A549 treated with RU486 at 1 μM for 4 hours (cell line): ENCODE results near the gene DRAXIN. TPM values are rescaled to one million over a fixed set of nuclear protein-coding genes. Genes with fewer than 3 reads are reported as not detected.

Experiments
- total RNA-seq: library from RNA; stranded (reverse); fragments of 200-300 nt; extraction: Qiagen RNA extraction; gene quantifications from 5 replicates; pipeline ENCODE4 v1.2.3, GENCODE V29; 2022; ENCODE audit warnings: low read depth

Gene DRAXIN
- total RNA-seq = 0.07 to 0.10 TPM (median 0.08 TPM) in 5 replicates

DNA sequence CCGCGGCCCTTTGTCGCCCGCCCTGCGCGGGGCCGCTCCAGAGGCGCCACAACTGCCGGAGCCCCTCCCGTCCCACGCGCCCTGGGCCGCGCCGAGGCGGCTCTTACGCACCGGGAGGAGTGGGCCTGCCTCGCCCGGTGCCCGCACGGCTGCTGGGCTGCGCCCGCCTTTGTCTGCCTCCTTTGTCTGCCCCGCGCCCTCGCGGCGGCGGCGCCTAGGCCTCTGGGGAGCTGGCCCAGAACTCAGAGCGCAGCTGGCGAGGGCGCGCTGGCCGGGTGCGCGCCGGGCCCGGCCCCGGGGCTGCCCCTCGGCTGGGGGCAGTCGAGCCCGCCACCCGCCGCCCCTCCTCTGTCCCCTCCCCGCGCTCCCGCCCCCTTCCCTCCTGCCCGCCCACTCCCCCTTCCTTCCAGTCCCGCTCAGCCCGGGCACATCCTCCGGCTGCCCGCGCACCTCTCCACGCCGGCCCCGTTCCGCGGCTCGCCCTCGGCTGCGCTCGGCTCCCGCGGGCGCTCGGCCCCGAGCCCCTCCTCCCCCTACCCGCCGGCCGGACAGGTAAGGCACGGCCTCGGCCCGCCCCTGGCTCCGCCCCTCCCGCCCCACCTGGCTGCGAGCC is at the start of gene DRAXIN:
TSS of gene DRAXIN (plus strand) at position 409 of the 613 bp plus-strand sequence. CDS start 14,549 bp downstream, outside the sequence.

GRCh38 chr1:11654137-11654938 is 37.2 kb upstream of the DRAXIN start, which contains the start of the genes FBXO2 and FBXO44:
Gene FBXO2, minus strand, starts transcription at chr1:11654429. Its CDS starts 89 bp downstream, at chr1:11654340.
Gene FBXO44, plus strand, starts transcription at chr1:11654877. Its CDS starts 959 bp downstream, at chr1:11655836.

GRCh38 chr1:11681071-11681771 is 10.3 kb upstream of the DRAXIN start, which contains the start of gene MAD2L2:
Gene MAD2L2, minus strand, starts transcription at chr1:11681148. Its CDS starts 547 bp downstream, at chr1:11680601.

GRCh38 chr1:11735854-11736745 is 44.6 kb downstream of the DRAXIN start, which contains the start of gene AGTRAP:
Gene AGTRAP, plus strand, starts transcription at chr1:11736136. Its CDS starts 73 bp downstream, at chr1:11736209.

GRCh38 chr1:11761988-11762406 is 70.5 kb downstream of the DRAXIN start, which contains the start of gene C1orf167:
Gene C1orf167, plus strand, starts transcription at chr1:11762193. Its CDS starts 2,208 bp downstream, at chr1:11764401.

Other genes starting within 250 kb of the DRAXIN start
- 0.15 to 0.26 TPM (median 0.16 TPM) in 4 of 5 replicates, not detected in the other for gene DISP3, start 212.6 kb upstream of the DRAXIN start, total RNA-seq
- 6.0 to 11.7 TPM (median 9.1 TPM) in 5 replicates for gene FBXO2, start 37.3 kb upstream of the DRAXIN start, total RNA-seq
- gene FBXO44, start 36.8 kb upstream of the DRAXIN start, total RNA-seq = 12.2 to 19.0 TPM (median 16.6 TPM) in 5 replicates
- gene FBXO6, start 27.5 kb upstream of the DRAXIN start, total RNA-seq = 5.9 to 9.3 TPM (median 8.2 TPM) in 5 replicates
- gene MAD2L2, start 10.6 kb upstream of the DRAXIN start, total RNA-seq = 44.4 to 56.3 TPM (median 49.9 TPM) in 5 replicates
- 68.0 to 104 TPM (median 93.4 TPM) in 5 replicates for gene AGTRAP, start 44.4 kb downstream of the DRAXIN start, total RNA-seq
- gene C1orf167, start 70.5 kb downstream of the DRAXIN start, total RNA-seq = 0.05 TPM in 1 of 5 replicates, not detected in the others
- gene MTHFR, start 114.3 kb downstream of the DRAXIN start, total RNA-seq = 3.8 to 4.6 TPM (median 4.0 TPM) in 5 replicates
- 4.9 to 5.9 TPM (median 5.4 TPM) in 5 replicates for gene CLCN6, start 114.5 kb downstream of the DRAXIN start, total RNA-seq
- not detected in 5 replicates for gene NPPA, start 156.1 kb downstream of the DRAXIN start, total RNA-seq
- 0.56 TPM in 1 of 5 replicates, not detected in the others for gene NPPB, start 167.2 kb downstream of the DRAXIN start, total RNA-seq
- 28.3 to 50.7 TPM (median 45.7 TPM) in 5 replicates for gene KIAA2013, start 234.7 kb downstream of the DRAXIN start, total RNA-seq
- 72.3 to 83.5 TPM (median 81.5 TPM) in 5 replicates for gene PLOD1, start 243.0 kb downstream of the DRAXIN start, total RNA-seq